ENCODE measurements around the gene ACP3. TPM values are rescaled to one million over a fixed set of nuclear protein-coding genes. Genes with fewer than 3 reads are reported as not detected.
A peak's percentile ranks its signal among the peaks of the same experiment; 100 is the strongest.

ACP3 gene
- total RNA-seq, 1 donor from 2014 or later, result 19.9 TPM

GRCh38 chr3:132405188-132405587, 88.0 kb downstream of the ACP3 start:
- intact Hi-C loops (cut with DNase I), result no loop called here
- Histone ChIP-seq H3K9me3 (no peaks in the 10 kb centered on the region), H3K27ac (peak overlapping the region; percentile 0), H3K36me3 (no peaks in the 10 kb centered on the region), H3K4me3 (no peak overlapping the region), H3K27me3 (ENCODE audit: low read depth) (no peaks in the 10 kb centered on the region), H3K4me1 (peaks cover 19% of the 10 kb centered on the region)
- TF ChIP-seq, protein P1, sequence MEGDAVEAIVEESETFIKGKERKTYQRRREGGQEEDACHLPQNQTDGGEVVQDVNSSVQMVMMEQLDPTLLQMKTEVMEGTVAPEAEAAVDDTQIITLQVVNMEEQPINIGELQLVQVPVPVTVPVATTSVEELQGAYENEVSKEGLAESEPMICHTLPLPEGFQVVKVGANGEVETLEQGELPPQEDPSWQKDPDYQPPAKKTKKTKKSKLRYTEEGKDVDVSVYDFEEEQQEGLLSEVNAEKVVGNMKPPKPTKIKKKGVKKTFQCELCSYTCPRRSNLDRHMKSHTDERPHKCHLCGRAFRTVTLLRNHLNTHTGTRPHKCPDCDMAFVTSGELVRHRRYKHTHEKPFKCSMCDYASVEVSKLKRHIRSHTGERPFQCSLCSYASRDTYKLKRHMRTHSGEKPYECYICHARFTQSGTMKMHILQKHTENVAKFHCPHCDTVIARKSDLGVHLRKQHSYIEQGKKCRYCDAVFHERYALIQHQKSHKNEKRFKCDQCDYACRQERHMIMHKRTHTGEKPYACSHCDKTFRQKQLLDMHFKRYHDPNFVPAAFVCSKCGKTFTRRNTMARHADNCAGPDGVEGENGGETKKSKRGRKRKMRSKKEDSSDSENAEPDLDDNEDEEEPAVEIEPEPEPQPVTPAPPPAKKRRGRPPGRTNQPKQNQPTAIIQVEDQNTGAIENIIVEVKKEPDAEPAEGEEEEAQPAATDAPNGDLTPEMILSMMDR (IDR thresholded peaks at IDR 0.05), result no peak
- DNase-seq (no peak), ATAC-seq (peak in 1 of 2 donors; percentile 79)

GRCh38 chr3:132405609-132406299, 88.5 kb downstream of the ACP3 start:
- ATAC-seq, result peak; percentile 63 to 85
- H3K27me3 ChIP-seq (ENCODE audit: low read depth), result no peaks in the 10 kb centered on the region
- no peak for DNase-seq
- H3K27ac ChIP-seq, result peak overlapping the region; percentile 0
- no peak overlapping the region for H3K4me3 ChIP-seq
- TF ChIP-seq, protein P1 (IDR thresholded peaks at IDR 0.05), result no peak
- H3K4me1 ChIP-seq, result peaks cover 19% of the 10 kb centered on the region
- no peaks in the 10 kb centered on the region for H3K36me3 ChIP-seq
- no peaks in the 10 kb centered on the region for H3K9me3 ChIP-seq
- intact Hi-C loops (cut with DNase I), result no loop called here

GRCh38 chr3:132406587-132406986, 89.4 kb downstream of the ACP3 start:
- Histone ChIP-seq H3K27me3 (ENCODE audit: low read depth) (no peaks in the 10 kb centered on the region), H3K9me3 (no peaks in the 10 kb centered on the region), H3K36me3 (no peaks in the 10 kb centered on the region), H3K4me3 (no peak overlapping the region), H3K4me1 (peaks cover 19% of the 10 kb centered on the region), H3K27ac (no peak overlapping the region)
- intact Hi-C loops (cut with DNase I), result no loop called here
- TF ChIP-seq, protein P1 (IDR thresholded peaks at IDR 0.05), result no peak
- DNase-seq, result no peak
- ATAC-seq, result peak in 1 of 2 donors; percentile 5

DNA sequence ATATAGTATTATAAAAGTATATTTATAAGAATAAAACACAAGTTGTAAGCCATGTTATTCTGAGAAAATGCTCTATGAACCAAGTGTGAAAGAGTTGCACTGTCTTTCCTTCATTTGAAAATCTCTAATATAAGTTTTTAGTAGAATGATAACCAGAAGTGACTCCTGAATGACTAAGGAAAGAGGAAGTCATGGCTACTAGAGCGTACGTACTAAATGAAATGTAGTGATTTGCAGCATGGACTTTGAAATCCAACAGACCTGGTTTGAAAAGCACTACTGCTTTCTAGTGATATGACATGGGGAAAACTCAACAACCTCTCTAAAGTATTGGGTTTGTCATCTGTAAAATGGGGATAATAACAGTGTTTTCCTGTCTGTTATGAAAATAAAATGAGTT, 89.8 kb downstream of the ACP3 start:
- Histone ChIP-seq H3K27me3 (ENCODE audit: low read depth) (no peaks in the 10 kb centered on the region), H3K36me3 (no peaks in the 10 kb centered on the region), H3K9me3 (no peaks in the 10 kb centered on the region), H3K27ac (no peak overlapping the region), H3K4me1 (peaks cover 19% of the 10 kb centered on the region), H3K4me3 (no peak overlapping the region)
- ATAC-seq (no peak), DNase-seq (no peak)
- intact Hi-C loops (cut with DNase I), result no loop called here
- TF ChIP-seq, protein P1 (IDR thresholded peaks at IDR 0.05), result no peak

Other genes with a start within 250 kb of the ACP3 start
- 45.0 TPM for gene DNAJC13, start 100.1 kb downstream of the ACP3 start, total RNA-seq

Data from lower lobe of right lung (tissue), 2 donors.